ENCODE data around the gene NWD2. TPM values are rescaled to one million over a fixed set of nuclear protein-coding genes. Genes with fewer than 3 reads are reported as not detected.
A peak's percentile ranks its signal among the peaks of the same experiment; 100 is the strongest.

Gene NWD2
- total RNA-seq, 1 experiment from 2014 or later, result not detected

DNA sequence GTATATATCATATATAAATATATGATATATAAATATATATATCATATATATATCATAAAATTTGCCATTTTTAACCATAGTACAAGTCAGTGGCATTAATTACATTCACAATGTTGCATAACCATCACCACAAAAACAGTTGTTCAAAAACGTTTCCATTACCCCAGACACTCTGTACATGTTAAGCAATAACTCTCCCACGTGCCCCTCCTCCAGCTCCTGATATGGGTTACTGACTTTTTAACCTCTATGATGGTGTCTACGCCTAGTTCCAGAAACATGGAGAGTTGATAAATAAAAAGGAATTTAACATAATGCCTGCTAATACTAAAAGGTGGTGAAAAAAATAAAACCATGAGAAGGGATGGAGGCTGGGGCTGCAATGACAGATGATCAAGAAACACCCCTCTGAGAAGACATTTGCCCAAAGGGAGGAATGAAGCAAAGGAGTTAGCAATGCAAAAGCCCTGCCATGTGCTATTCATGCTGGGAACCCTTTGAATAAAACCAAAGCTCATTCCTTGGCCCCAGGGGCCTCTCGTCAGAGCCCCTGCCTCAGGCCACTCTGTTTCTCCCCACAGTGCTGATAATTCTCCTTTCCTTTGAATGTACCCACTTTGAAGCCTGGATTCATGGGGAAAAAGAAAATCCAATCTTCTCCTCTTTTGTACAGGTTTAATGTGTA, 144.3 kb downstream of the NWD2 start:
- Mint-ChIP-seq H3K27me3 (ENCODE audit: low read depth) (0 out of 2 replicates have a peak, but pooled peaks cover 3% of the 10 kb centered on the region), H3K4me1 (peaks cover 10 to 22% of the 10 kb centered on the region in 2 experiments), H3K9me3 (no peaks in the 10 kb centered on the region; a peak in 2 of 5 replicates), H3K27ac (peak overlapping the region in 2 of 3 experiments; percentile 77; a peak in 3 of 7 replicates), H3K36me3 (ENCODE audit: insufficient read depth in 1 of 3, low read depth in 3 of 3) (no peaks in the 10 kb centered on the region), H3K4me3 (no peak overlapping the region; a peak in 1 of 5 replicates)
- H2BK5ac ChIP-seq (ENCODE audit: insufficient read length, low read length), result no peak overlapping the region
- H3K79me2 ChIP-seq (ENCODE audit: insufficient read depth, low read length), result no peaks in the 10 kb centered on the region
- TF ChIP-seq, protein P1, sequence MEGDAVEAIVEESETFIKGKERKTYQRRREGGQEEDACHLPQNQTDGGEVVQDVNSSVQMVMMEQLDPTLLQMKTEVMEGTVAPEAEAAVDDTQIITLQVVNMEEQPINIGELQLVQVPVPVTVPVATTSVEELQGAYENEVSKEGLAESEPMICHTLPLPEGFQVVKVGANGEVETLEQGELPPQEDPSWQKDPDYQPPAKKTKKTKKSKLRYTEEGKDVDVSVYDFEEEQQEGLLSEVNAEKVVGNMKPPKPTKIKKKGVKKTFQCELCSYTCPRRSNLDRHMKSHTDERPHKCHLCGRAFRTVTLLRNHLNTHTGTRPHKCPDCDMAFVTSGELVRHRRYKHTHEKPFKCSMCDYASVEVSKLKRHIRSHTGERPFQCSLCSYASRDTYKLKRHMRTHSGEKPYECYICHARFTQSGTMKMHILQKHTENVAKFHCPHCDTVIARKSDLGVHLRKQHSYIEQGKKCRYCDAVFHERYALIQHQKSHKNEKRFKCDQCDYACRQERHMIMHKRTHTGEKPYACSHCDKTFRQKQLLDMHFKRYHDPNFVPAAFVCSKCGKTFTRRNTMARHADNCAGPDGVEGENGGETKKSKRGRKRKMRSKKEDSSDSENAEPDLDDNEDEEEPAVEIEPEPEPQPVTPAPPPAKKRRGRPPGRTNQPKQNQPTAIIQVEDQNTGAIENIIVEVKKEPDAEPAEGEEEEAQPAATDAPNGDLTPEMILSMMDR (conservative IDR thresholded peaks at IDR 0.05), result no peak
- H2BK12ac ChIP-seq (ENCODE audit: insufficient read length, low read depth, low read length), result no peak overlapping the region
- H3K4me1 ChIP-seq (ENCODE audit: insufficient read depth, low read length), result no peaks in the 10 kb centered on the region
- no peak overlapping the region for H2AK5ac ChIP-seq (ENCODE audit: insufficient read length, low read length)
- no peak overlapping the region for H4K5ac ChIP-seq (ENCODE audit: insufficient read length, low read depth, low read length)
- no peak overlapping the region for H3K14ac ChIP-seq (ENCODE audit: insufficient read depth, low read length)
- H3K27me3 ChIP-seq (ENCODE audit: insufficient read depth, low read length), result no peaks in the 10 kb centered on the region
- DNase-seq, result peak; percentile 55
- no peak overlapping the region for H3K27ac ChIP-seq (ENCODE audit: insufficient read length, low read depth, low read length)
- H2BK15ac ChIP-seq (ENCODE audit: low read depth, low read length), result no peak overlapping the region
- H3K56ac ChIP-seq (ENCODE audit: insufficient read length, low read depth, low read length), result no peak overlapping the region
- H3K23me2 ChIP-seq (ENCODE audit: insufficient read length, low read depth, low read length, poor library complexity, severe bottlenecking), result no peaks in the 10 kb centered on the region
- no peak overlapping the region for H3T11ph ChIP-seq (ENCODE audit: low read length)
- H3K4ac ChIP-seq (ENCODE audit: low read depth, low read length), result no peak overlapping the region
- H3K4me2 ChIP-seq (ENCODE audit: insufficient read depth, insufficient read length, low read length), result no peak overlapping the region
- H3K18ac ChIP-seq (ENCODE audit: insufficient read length, low read depth, low read length), result no peak overlapping the region
- H3K79me1 ChIP-seq (ENCODE audit: insufficient read depth, low read depth, low read length, poor library complexity, severe bottlenecking), result no peaks in the 10 kb centered on the region
- H4K91ac ChIP-seq (ENCODE audit: insufficient read length, low read depth, low read length), result no peak overlapping the region
- no peak overlapping the region for H4K8ac ChIP-seq (replicated peaks; ENCODE audit: insufficient read length, low read depth, low read length)
- no peak overlapping the region for H2AFZ ChIP-seq (ENCODE audit: low read length)
- no peak overlapping the region for H2BK120ac ChIP-seq (ENCODE audit: low read depth, low read length, poor library complexity, severe bottlenecking)
- H4K20me1 ChIP-seq (ENCODE audit: control insufficient read depth, insufficient read depth, insufficient read length), result no peaks in the 10 kb centered on the region
- no peak overlapping the region for H3K9ac ChIP-seq (ENCODE audit: extremely low read depth, insufficient read length, low read length)
- no peak overlapping the region for H2BK20ac ChIP-seq (ENCODE audit: low read depth, low read length, poor library complexity, severe bottlenecking)
- H3K9me3 ChIP-seq (ENCODE audit: control insufficient read depth, low read depth, low read length), result no peaks in the 10 kb centered on the region
- H3K23ac ChIP-seq (ENCODE audit: insufficient read length, low read depth, low read length), result no peak overlapping the region
- WGBS (ENCODE audit: extremely low coverage, insufficient read length, low lambda C conversion rate), result no CpG with 5 or more reads among the region's 4 CpGs

Measured in H9 (cell line).